ENCODE measurements around the gene SEMA3D.

DNA sequence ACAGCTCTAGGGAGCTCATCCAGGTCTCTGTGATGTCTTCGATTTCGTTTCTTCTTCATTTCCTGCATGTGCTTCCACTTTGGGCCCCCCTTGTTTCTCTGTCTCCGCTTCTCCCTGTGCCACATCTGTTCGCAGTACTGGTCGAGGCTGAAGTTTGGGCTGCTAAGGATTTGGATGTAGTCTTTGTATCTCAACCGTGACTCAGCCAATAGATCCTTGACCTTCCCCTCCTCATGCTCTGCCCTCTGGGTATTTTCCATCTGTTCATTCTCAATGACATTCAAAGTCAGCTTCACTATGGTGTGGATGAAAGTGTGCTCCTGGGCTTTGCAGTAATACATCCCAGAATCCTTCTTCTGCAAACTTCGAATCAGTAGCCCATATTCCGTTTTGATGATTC, 187.4 kb downstream of the SEMA3D start:
- TF ChIP-seq, protein P1, sequence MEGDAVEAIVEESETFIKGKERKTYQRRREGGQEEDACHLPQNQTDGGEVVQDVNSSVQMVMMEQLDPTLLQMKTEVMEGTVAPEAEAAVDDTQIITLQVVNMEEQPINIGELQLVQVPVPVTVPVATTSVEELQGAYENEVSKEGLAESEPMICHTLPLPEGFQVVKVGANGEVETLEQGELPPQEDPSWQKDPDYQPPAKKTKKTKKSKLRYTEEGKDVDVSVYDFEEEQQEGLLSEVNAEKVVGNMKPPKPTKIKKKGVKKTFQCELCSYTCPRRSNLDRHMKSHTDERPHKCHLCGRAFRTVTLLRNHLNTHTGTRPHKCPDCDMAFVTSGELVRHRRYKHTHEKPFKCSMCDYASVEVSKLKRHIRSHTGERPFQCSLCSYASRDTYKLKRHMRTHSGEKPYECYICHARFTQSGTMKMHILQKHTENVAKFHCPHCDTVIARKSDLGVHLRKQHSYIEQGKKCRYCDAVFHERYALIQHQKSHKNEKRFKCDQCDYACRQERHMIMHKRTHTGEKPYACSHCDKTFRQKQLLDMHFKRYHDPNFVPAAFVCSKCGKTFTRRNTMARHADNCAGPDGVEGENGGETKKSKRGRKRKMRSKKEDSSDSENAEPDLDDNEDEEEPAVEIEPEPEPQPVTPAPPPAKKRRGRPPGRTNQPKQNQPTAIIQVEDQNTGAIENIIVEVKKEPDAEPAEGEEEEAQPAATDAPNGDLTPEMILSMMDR (IDR thresholded peaks at IDR 0.05), result no peak
- TF ChIP-seq JUN (IDR thresholded peaks at IDR 0.05), result no peak
- no peak for TF ChIP-seq SREBF2 (IDR thresholded peaks at IDR 0.05)
- TF ChIP-seq POLR2A (IDR thresholded peaks at IDR 0.05; ENCODE audit: low read length), result no peak
- TF ChIP-seq BHLHE40 (IDR thresholded peaks at IDR 0.05; ENCODE audit: low read depth, low read length), result no peak
- TF ChIP-seq HDAC2 (IDR thresholded peaks at IDR 0.05), result no peak
- TF ChIP-seq POLR2AphosphoS2 (conservative IDR thresholded peaks at IDR 0.05; ENCODE audit: low read length), result no peak
- TF ChIP-seq RFX5 (IDR thresholded peaks at IDR 0.05), result no peak
- no peak for TF ChIP-seq HOXB13 (CRISPR knock-in tag; IDR thresholded peaks at IDR 0.05; ENCODE audit: low read depth)
- TF ChIP-seq SMC3 (IDR thresholded peaks at IDR 0.05), result no peak
- TF ChIP-seq ZC3H11A (IDR thresholded peaks at IDR 0.05), result no peak
- TF ChIP-seq CHD2 (IDR thresholded peaks at IDR 0.05; ENCODE audit: low read length, partially characterized antibody), result no peak
